Stomach smooth muscle (tissue), 2 donors: ENCODE measurements around the gene MRPL28.
"Not testable (repeated sequence)": the region's sequence is repeated elsewhere in the genome, so short reads cannot be mapped to it uniquely, and the experiment has no call there.

Experiments
- H3K27ac ChIP-seq: one replicate; pipeline ENCODE4 v1.7.0; 2013; ENCODE audit warnings: mild to moderate bottlenecking, low read length, inconsistent platforms
- H3K27me3 ChIP-seq, 2 donors: one replicate each; pipeline ENCODE4 v1.7.0; 2013; ENCODE audit warnings: low read length in 2 of 2; ENCODE audit not compliant: insufficient read depth in 2 of 2, control insufficient read depth in 1 of 2
- H3K36me3 ChIP-seq, 2 donors: one replicate each; pipeline ENCODE4 v1.7.0; 2013; ENCODE audit warnings: low read length in 2 of 2; ENCODE audit not compliant: control insufficient read depth in 2 of 2, insufficient read depth in 2 of 2
- H3K4me1 ChIP-seq: one replicate; pipeline ENCODE4 v1.7.0; 2013; ENCODE audit warnings: low read length; ENCODE audit not compliant: control insufficient read depth, insufficient read depth
- H3K4me3 ChIP-seq, 2 donors: one replicate each; pipeline ENCODE4 v1.7.0; 2013; ENCODE audit warnings: low read length in 2 of 2
- H3K9ac ChIP-seq, 2 donors: one replicate each; pipeline ENCODE4 v1.7.0; 2013; ENCODE audit warnings: low read length in 2 of 2, mild to moderate bottlenecking in 1 of 2
- H3K9me3 ChIP-seq, 2 donors: one replicate each; pipeline ENCODE4 v1.7.0; 2013; ENCODE audit warnings: low read length in 2 of 2; ENCODE audit not compliant: control insufficient read depth in 2 of 2
- donor health status: healthy.
- donor health status: Pancreatic carcinoma.

MRPL28 gene

GRCh38 chr16:333406-334094 lies 36.8 kb downstream of the MRPL28 start:
- Histone ChIP-seq H3K36me3 (no peaks in the 10 kb centered on the region), H3K4me3 (no peak overlapping the region), H3K27ac (no peak overlapping the region), H3K27me3 (no peaks in the 10 kb centered on the region), H3K9ac (no peak overlapping the region), H3K9me3 (no peaks in the 10 kb centered on the region), H3K4me1 (peaks cover 7% of the 10 kb centered on the region)

GRCh38 chr16:331181-331814 lies 39.0 kb downstream of the MRPL28 start:
- H3K36me3 ChIP-seq, H3K27ac ChIP-seq, H3K4me3 ChIP-seq, H3K9ac ChIP-seq, H3K9me3 ChIP-seq, H3K27me3 ChIP-seq: not testable (repeated sequence)
- peaks cover 14% of the 10 kb centered on the region for H3K4me1 ChIP-seq

- peaks cover 14% of the 10 kb centered on the region for H3K4me1 ChIP-seq
- H3K27ac ChIP-seq = no peak overlapping the region
- no peaks in the 10 kb centered on the region for H3K27me3 ChIP-seq
- no peak overlapping the region for H3K9ac ChIP-seq
- no peaks in the 10 kb centered on the region for H3K9me3 ChIP-seq
- no peaks in the 10 kb centered on the region for H3K36me3 ChIP-seq
- H3K4me3 ChIP-seq = no peak overlapping the region
These were observed 39.6 kb downstream of the MRPL28 start for GRCh38 chr16:330741-331140.

- no peak overlapping the region for H3K9ac ChIP-seq
- no peaks in the 10 kb centered on the region for H3K27me3 ChIP-seq
- peaks cover 6% of the 10 kb centered on the region for H3K4me1 ChIP-seq
- H3K27ac ChIP-seq = no peak overlapping the region
- H3K9me3 ChIP-seq = no peaks in the 10 kb centered on the region
- H3K4me3 ChIP-seq = no peak overlapping the region
- H3K36me3 ChIP-seq = no peaks in the 10 kb centered on the region
These were observed 44.8 kb downstream of the MRPL28 start for GRCh38 chr16:325375-326145.

GRCh38 chr16:324451-325334 lies 45.6 kb downstream of the MRPL28 start:
- no peak overlapping the region for H3K4me3 ChIP-seq
- H3K4me1 ChIP-seq = peaks cover 6% of the 10 kb centered on the region
- H3K9me3 ChIP-seq = no peaks in the 10 kb centered on the region
- no peak overlapping the region for H3K27ac ChIP-seq
- no peaks in the 10 kb centered on the region for H3K27me3 ChIP-seq
- no peak overlapping the region for H3K9ac ChIP-seq
- no peaks in the 10 kb centered on the region for H3K36me3 ChIP-seq

GRCh38 chr16:324201-324450 lies 46.2 kb downstream of the MRPL28 start:
- no peak overlapping the region for H3K9ac ChIP-seq
- peaks cover 0 to 6% of the 10 kb centered on the region in 2 donors for H3K36me3 ChIP-seq
- no peak overlapping the region for H3K4me3 ChIP-seq
- no peaks in the 10 kb centered on the region for H3K9me3 ChIP-seq
- peaks cover 6% of the 10 kb centered on the region for H3K4me1 ChIP-seq
- H3K27ac ChIP-seq = no peak overlapping the region
- H3K27me3 ChIP-seq = no peaks in the 10 kb centered on the region

- peaks cover 0 to 11% of the 10 kb centered on the region in 2 donors for H3K36me3 ChIP-seq
- peaks cover 3% of the 10 kb centered on the region for H3K4me1 ChIP-seq
- H3K27me3 ChIP-seq = no peaks in the 10 kb centered on the region
These were observed 47.7 kb downstream of the MRPL28 start for GRCh38 chr16:322476-323143.

GRCh38 chr16:321532-321931 lies 48.8 kb downstream of the MRPL28 start:
- H3K36me3 ChIP-seq = peaks cover 0 to 11% of the 10 kb centered on the region in 2 donors
- H3K27ac ChIP-seq = no peak overlapping the region
- no peak overlapping the region for H3K9ac ChIP-seq
- H3K27me3 ChIP-seq = no peaks in the 10 kb centered on the region
- H3K4me3 ChIP-seq = no peak overlapping the region
- no peaks in the 10 kb centered on the region for H3K4me1 ChIP-seq
- no peaks in the 10 kb centered on the region for H3K9me3 ChIP-seq

More at GRCh38 chr16:322476-323143, 47.7 kb downstream of the MRPL28 start:
- Histone ChIP-seq H3K4me3 (no peak overlapping the region), H3K9me3 (no peaks in the 10 kb centered on the region), H3K9ac (no peak overlapping the region), H3K27ac (no peak overlapping the region)

- Histone ChIP-seq H3K9ac (no peak overlapping the region), H3K36me3 (peaks cover 0 to 11% of the 10 kb centered on the region in 2 donors)
These were observed 50.1 kb downstream of the MRPL28 start for GRCh38 chr16:320206-320605.

GRCh38 chr16:318628-319027 lies 51.7 kb downstream of the MRPL28 start:
- Histone ChIP-seq H3K9me3 (no peaks in the 10 kb centered on the region), H3K36me3 (peaks cover 9 to 22% of the 10 kb centered on the region in 2 donors), H3K27me3 (no peaks in the 10 kb centered on the region), H3K4me1 (no peaks in the 10 kb centered on the region), H3K4me3 (no peak overlapping the region), H3K9ac (no peak overlapping the region), H3K27ac (no peak overlapping the region)

More at GRCh38 chr16:320206-320605, 50.1 kb downstream of the MRPL28 start:
- H3K4me1 ChIP-seq = no peaks in the 10 kb centered on the region
- no peaks in the 10 kb centered on the region for H3K27me3 ChIP-seq
- no peaks in the 10 kb centered on the region for H3K9me3 ChIP-seq
- H3K27ac ChIP-seq = no peak overlapping the region
- no peak overlapping the region for H3K4me3 ChIP-seq
